ENCODE data around the gene FAM107B.

FAM107B gene

DNA sequence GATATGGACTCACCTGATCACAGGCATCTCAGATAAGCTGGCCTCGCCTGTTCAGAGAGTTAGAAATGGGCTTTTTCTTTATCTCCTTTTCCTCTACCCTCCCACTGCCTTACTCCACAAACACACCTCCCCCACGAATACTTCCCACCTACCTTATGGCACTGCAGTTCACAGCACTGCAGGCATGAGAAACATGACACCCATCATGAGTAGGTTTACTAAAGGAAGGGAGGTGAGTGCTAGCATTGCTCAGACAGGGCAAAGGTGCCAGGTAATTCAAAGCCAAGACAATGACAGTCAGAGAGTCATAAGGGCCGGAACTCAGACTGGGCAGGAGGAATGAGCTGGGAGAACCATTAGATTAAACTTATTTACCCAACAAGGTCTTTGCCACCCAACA is 220.6 kb downstream of the FAM107B start:
- DNase-seq = no peak

DNA sequence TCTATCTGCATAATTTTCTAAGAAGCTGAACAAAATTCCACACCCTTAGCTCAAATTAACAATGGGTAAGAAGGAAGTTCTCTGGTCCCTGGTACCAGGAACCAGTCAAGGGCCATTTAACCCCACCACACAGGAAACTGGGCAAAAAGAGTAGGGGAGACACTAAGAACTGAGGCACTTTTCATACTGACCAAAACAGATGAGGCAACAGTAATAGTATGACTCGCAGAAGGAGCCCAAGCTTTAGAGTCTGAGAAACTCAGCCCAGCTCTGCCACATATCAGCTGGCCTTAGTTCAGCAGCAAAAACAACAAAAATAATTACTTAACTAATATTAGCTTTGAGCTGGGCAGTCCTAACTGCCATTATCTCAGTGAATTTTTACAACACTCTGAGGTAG is 221.2 kb downstream of the FAM107B start:
- DNase-seq = peak; percentile 45

DNA sequence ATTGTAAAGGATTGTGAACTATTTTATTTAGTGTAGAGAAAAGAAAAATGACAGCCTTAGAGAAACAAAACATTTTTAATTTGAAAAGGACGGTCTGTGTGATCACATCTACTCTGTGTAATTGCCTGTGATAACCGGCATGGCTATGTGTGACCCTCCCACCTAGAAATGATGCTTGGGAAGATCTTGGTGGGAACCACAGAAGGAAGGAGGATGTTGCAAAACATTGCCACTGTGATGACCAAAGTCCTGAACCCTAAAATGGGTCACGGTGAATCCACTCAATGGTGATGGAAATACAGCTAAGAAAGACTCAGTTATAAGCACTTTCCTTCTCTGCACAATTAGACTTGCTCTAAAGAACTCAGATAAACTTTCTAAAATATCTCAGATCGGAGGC is 222.7 kb downstream of the FAM107B start:
- DNase-seq = no peak

DNA sequence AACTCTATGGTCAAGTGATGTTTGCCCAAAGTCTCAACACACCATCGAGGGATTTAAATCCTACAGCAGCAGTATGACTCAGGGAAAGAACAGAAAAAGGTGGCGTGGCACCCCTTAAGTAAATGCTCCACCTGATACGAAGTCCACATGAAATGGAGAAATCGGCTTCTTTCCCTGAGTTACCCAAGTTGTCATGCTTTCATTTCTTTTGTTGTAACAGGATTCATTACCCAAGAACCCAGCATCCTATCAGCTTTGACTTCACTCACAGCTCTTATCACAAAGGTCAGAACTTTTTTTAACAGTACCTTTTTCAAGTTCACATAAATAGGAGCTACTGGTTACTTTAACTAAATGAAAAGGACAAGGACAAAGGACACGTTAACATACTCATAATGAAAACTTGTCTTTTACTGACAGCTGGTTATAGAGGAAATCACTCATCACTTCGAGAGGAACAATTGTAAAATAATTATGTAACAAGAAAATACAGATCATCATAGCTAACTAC is 224.2 kb downstream of the FAM107B start:
- DNase-seq = no peak

DNA sequence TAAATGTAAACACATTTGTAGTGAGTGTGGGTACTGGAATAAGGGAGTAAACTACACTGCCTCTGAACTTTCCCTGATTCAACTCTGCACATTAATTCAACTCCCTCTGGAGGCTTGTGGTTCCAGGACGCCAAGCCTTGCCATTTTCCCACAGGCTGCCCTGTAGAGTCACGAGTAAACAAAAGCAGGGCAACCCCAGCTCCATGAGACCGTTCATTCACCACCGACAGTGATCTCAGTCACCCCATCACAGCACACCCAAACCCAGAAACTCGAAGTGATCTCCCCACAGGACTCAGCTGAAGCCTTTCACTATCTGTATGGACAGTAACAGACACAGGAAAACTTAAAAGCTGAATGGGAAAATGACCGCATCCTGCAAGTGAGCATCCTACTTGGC is 225.2 kb downstream of the FAM107B start:
- DNase-seq = no peak

DNA sequence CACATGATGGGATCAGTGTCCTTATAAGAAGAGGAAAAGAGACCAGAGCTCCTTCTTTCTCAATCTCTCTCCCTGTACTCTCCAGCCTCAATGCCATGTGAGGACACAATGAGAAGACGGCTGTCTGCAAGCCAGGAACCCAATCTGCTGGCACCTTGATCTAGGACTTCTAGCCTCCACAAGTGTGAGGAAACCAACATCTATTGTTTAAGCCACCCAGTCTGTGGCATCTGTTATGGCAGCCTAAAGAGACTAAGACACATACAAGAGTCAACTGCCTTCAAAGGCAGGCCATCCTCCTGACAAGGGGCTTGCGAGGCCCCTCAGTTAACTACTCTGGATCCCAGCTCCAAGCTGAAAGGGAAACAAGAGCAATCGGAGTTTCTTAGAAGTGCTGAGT is 225.7 kb downstream of the FAM107B start:
- no peak for DNase-seq

DNA sequence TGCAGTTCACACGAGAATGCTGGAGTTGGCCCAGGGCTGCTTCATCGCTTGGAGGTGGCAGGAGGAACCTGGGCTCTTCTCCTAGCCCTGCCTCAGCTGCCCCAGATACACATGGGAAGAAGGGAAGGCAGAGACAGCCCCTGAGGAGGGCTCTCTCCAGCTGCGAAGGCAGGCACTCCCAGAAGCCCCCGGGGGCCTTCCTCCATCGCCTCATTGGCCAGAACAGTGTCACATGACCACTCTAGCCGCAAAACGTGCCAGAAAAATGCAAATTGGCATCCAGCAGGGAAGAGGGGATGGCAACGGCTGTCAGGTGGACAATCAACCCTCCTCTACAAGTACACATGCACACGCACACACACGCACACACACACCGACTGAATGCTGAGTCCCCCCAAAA is 226.2 kb downstream of the FAM107B start:
- DNase-seq = no peak

DNA sequence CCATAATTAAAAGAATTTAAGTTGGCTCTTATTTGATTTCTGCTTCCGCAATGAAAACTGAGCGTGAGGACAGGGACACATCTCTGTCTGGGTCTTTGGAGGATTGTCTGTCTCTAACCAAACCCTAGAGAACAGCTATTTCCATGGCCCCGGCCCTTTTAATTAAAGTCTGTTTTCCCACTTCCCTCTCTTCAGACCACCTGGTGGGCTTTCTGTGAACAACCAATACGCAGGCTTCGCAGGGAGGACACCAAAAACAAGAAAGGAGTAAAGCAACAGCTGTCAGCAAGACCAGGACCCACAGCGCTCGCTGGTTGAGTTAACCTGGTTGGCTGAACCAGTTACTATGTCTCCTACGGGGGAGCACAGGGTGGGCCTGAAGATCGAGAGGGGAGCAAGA is 226.9 kb downstream of the FAM107B start:
- no peak for DNase-seq

DNA sequence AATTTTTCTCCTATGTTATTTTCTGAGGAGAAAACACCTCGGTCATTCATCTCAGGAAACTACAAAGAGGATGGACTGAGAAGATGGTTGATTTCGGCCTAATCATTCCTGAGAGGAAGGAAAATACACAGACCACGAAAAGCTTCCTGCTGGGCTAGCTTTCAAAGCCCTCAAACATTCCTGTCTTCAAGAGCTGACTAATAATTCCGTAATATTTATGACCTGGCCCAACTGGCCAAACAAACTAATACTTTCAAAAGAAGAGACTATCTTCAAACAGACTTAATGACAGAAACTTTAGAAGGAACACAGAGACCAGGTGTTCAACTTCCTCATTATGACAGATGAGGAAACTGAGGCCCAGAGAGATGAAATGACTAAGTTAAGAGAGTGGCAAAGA is 228.9 kb downstream of the FAM107B start:
- DNase-seq = peak; percentile 43

DNA sequence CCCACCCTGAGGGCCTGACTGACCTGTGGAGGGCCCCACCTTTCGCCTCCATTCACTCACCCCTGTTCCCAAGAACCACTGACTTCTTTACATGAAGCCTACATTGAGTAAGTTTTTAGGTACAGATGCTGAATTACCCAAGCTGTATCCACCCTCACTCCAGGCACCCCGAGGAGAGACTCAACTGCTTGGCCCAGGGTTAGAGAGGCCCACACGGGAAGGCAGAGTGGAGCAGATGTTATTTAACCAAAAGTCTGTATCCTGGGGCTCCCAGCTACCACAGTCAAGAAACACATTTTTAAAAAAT is 230.8 kb downstream of the FAM107B start:
- DNase-seq = no peak

DNA sequence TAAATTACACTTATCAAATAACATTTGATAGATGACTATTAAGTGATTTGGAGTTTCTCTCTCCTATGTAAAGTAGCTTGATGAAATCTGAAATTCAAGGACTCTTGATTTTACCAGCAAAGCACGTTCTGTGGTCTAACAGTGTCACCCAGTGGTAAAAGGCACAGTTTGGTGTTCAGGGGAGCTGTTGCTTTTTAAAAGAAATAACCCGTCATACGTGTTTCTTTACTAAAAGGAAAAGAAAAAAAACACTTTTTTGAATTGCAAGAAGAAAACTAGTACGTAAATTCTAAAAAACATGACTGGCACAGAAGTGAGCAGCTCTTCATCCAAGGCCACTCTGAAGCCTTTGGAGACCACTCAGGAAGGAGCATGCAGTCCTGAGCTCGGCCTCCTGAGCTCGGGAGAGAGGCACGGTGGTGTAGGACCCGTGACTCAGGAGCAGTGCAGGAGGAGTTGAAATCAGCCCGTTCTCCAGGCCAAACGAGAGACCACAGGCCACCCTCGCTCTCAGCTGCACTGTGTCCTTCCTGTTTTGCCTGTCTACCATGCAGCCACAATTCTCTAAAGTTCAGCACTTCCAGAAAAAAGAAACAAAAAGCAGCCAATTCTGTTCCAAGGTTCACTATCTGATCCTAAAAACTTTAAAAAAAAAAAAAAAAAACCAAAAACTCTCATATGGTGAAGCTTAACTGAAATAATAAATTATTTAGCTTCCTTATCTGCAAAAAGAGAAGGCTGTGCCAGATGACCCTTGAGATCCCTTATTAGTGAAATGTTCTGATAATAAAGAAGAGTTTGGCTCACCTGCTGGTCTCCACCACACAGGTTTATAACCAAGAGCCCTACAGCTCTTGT is 231.4 kb downstream of the FAM107B start:
- peak; percentile 8 for DNase-seq

DNA sequence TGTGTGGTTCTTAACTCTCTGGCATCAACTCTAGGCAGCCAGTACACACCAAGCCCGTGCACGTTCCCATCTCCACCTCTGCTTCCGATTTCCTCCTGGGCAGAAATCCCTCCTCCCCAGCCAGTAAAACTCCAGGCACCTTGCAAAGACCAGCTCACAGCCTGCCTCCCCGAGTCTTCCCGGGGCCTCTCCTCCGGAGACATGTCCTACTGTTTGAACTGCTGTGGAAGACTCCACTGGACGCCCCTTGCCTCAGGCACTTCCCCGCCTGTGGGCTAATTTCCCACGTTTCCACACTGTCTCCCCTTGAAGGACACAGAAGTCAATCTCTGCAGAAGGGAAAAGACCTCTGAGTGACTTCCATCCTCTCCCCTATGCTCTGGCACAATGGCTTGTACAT is 233.3 kb downstream of the FAM107B start:
- no peak for DNase-seq

DNA sequence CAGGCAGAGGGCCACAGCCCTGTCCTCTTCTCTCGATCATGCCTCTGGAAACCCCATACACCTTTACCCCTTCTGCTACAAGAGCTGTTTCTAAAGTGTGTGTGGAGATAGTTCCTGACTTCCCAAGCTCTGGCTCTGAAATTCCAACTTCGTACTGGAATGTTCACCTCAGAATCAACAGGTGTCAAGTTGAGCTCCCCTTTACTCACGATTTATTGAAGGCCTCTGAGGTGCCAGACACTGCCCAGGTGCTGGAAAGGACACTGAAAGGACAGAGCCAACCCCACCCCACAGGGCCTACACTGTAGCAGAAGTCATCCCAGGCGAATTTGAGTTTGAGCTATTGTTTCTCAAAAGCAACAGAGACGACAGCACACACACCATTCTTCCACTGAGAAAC is 234.1 kb downstream of the FAM107B start:
- DNase-seq = no peak

DNA sequence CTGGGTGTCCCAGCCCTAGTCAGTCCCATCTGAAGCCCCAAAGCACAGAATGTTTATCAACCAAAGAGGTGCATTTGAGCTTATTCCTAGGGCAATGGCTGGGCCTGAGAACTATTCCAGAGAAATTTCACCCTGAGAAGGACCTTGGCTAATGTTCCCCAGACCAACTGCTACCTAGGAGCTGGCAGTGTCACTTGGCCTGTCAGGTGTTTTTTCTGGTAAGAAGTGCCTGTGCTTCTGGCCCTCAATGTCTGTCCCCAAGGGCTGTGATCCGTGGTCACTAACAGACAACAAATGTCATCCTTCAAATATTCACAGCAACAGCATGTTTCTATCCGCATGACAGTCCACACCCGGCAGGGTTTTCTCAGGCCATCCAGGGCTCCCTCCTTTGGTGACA is 234.6 kb downstream of the FAM107B start:
- DNase-seq = no peak

DNA sequence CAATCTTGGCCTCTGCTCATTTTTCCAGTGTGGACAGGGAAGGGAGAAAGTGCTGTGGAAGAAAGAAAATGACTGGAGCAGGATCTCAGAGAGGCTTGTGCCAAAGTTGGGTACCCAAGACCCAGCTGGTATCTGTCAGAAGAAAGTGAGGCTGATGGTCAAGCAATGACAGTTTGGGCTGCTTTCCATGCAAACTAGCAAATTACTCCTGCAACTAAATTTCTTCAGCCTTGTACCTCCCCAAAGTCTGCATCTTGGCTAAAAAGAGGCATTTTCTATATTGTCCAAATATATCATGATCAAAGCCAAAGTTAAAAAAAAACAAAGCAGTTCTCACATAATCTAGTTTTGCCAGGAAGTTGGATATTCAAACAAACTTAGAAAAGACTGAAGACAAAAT is 235.5 kb downstream of the FAM107B start:
- DNase-seq = no peak

DNA sequence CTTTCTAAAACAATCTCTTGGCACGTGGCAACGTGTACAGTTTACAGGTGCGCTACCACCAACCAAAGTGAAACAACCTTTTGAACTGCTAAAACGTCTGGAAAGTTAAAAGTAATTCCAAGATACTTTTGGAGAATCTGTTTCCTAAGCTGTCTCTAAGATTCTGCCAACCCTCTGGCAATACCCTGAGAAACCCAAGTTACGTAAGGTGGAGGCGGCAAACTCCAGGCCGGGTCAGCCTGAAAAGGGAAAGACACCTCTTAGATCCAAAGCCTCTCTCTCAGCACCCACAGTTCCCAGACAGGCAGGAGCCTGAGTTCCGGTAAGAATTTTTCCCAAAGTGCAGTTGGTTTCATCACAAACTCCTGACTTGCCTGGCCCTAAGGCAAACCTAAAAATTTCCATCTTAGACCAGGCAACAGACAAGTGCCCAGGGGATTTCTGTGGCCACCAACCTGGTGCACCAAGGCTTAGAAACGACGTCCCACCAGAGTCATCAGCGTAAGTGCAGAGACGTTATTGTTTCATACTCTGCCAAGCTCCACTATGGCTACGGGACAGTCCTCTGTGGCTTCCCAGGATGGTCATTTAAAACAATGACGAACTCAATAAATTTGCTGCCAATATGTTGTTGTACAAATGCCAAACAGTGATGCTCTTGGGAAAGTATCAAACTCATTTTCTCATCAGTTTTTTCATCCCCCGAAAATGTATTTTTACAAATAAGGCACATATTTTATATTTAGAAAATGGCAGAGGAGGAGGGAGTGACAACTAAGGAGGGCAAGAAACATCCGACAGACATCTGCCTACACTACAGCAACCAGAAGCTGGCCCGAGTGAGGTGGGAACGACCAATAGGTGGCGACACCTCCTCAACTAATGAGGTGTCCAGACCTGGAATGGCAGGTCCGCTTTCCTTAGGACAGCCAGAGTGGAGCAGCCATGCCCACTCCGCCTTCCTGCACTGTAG is 238.2 kb downstream of the FAM107B start:
- DNase-seq = peak; percentile 71

DNA sequence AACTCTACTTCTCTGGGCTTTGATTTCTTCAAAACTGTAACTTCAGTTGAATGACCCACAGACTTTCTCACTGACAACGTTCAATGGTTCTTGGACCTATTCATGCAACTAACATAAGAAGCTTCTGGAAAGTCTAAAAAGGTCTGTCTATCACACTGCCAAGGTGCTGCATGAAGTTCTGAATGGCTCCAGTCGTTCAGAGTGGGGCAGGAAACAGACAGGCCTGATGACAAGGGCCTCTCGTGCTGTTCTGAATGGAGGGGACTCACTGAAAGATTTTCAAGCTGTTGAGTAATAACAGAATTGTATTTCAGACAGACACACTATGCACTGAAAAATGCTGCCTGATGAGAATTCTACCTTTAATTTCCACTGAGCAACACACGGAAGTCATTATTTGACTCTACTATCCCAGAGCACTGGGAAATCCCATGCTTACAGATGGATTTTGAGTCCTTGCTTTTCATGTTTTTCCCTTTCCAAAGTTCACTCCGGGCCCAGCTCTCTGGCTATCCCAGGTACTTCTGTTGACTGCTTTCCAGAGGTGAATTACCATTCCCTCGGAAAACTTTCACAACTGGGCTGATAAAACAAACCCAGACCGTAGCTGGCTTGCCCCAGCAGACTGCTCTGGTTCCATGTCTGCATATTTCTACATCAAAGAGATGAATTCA is 239.1 kb downstream of the FAM107B start:
- no peak for DNase-seq

DNA sequence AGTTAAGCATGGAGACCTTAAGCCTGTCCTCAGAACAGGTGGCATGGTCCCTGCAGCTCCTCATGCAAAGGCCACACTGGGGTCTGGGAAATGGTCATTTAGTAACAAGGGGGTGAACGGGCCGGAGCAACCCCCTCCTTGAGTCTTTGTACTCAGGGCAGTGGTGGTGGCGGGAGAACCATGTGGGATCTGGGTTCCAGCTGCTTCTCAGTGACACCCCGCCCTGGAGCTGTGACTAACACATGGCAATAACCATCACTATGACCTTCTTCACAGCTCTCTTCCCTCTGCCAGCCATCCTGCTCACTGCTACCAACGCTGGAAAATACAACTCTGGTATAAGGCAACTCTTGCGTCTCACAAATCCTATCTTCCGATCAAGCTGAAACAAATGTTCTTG is 240.5 kb downstream of the FAM107B start:
- no peak for DNase-seq

DNA sequence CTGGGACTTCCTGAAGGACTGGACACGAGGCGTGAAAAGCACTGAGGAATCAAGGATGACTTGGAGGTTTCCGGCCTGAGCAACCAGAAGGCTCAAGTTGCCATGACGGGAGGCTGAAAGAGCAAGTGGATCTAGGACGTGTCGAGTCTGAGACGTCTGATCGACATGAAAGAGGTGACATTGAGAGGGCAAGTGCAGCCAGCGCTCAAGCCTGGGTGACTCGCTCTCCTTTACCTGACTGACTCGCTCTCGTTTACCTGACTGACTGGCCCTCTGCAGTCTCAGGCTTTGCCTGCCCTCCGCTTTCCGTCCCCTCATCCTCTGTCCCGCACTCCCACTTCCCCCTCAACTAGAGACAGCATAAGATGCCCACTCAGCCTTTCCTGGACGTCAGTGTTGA is 241.4 kb downstream of the FAM107B start:
- DNase-seq = no peak

DNA sequence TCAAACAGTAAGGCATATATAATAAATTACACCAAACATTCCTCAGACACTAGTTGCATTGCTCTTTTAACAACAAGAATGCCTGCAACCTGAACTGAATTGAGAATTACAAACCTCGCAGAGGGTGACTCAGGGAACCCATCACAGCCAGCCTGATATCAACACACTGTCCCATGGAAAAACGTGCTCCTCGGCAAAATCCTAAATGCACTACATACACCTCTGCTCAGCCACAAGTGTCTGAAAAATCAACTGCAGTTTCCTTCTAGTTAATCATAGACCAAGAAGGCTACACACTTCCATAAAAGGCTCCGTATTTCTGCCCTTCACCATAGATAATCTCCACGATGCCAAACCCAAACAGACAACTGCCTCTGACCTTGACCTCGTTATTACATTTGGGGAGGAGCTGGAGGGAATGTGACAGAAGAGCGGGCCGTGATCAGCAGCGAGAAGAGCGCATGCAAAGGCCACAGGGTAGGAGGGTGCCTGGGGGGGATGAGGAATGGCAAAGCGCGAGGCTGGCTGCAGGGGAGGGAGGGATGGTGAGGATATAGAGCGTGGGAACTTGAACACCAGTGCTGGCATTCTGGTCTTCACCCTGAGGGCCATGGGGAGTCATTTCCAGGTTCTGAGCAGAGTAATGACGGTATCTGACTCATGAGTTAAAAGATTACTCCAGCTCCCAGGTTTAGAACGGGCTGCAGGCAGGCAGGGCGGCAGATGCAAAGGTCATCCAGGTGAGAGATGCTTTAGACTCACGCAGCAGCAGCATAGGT is 242.0 kb downstream of the FAM107B start:
- DNase-seq = peak; percentile 11

DNA sequence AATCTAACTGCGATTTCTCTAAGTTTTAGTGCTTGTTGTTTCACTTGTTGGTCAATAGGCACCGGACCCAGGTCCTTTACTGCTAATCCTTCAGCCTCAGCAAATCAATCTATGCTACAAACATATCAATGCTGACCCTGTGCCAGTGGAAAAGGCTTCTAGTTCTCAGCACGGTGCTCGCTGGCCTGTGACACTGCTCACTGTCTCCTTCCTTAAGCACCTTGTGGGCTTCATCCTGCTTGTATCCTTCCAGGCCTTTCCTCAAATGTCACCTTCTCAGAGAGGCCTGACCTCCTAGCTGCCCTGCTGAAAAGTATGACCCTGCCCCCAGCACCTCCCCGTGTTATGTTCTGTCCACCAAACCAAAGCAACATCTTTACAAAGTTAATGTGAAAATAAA is 242.7 kb downstream of the FAM107B start:
- no peak for DNase-seq

DNA sequence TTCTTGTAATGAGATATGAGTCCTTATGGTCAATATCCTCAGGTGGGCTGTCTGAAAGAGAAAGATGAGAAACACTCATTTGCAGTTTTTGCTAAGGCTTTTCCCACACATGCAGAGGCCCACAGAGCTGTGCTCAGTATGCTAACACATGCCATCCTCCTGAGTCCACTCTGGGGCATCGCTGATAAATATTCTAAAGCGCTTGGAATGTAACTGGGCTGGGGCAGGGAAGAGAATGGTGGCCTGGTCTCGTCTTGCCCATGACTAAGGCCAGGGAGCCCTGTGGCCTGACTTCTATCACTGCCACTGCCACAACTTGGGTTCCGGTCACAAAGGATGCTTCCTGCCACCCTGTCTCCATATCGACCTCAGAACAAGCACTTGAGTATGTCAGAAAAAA is 244.2 kb downstream of the FAM107B start:
- peak; percentile 23 for DNase-seq
